SK-N-SH (cell line): ENCODE measurements around the gene SH3BP1. TPM values are rescaled to one million over a fixed set of nuclear protein-coding genes. Genes with fewer than 3 reads are reported as not detected.

ENCODE experiments used
- CTCF ChIA-PET: fragments of 300-600, 350-600 bp; formaldehyde crosslinking; extraction: SDS; loops from one replicate; lab custom pipeline; 2021; lab: Yijun Ruan, JAX
- POLR2A ChIA-PET: fragments of 350-600 bp; sonication (Branson Sonifier 250); formaldehyde crosslinking; extraction: SDS; loops from one replicate; lab custom pipeline; 2020; ENCODE audit warnings: antibody characterized with exemption, inconsistent platforms; lab: Yijun Ruan, JAX
- DNase-seq: peaks from one replicate; pipeline ENCODE4 v3.0.0; 2012
- H2AFZ ChIP-seq: fragments of 200-600 bp; sonication (generic); 2 replicates; pipeline ENCODE4 v1.8.1; 2016; ENCODE audit warnings: antibody characterized with exemption, mild to moderate bottlenecking, low read depth
- H3F3A ChIP-seq: fragments of 200-600 bp; sonication (generic); replicated peaks from 2 replicates; pipeline ENCODE3; 2016; ENCODE audit warnings: antibody characterized with exemption, mild to moderate bottlenecking; ENCODE audit not compliant: insufficient read depth
- H3K27ac ChIP-seq, 2 experiments: fragments of 200-500 bp in 1 of 2; fragments of 200-600 bp in 1 of 2; sonication (Bioruptor generic) in 1 of 2; sonication (generic), shearing (Covaris generic) in 1 of 2; 2 replicates each; pipeline versions ENCODE4 v1.5.1 to v1.6.1; 2014 to 2016; ENCODE audit warnings: low read depth in 2 of 2, inconsistent platforms in 1 of 2, low read length in 1 of 2, mild to moderate bottlenecking in 1 of 2, mixed read lengths in 1 of 2
- H3K27me3 ChIP-seq: fragments of 200-600 bp; sonication (generic), shearing (Covaris generic); 2 replicates; pipeline ENCODE4 v1.6.1; 2016; ENCODE audit warnings: mixed run types; ENCODE audit not compliant: insufficient read depth
- H3K36me3 ChIP-seq, 2 experiments: fragments of 200-500 bp in 1 of 2; fragments of 200-600 bp in 1 of 2; sonication (Bioruptor generic) in 1 of 2; sonication (generic) in 1 of 2; replicated peaks in 1 of 2; 2 replicates each; pipeline versions ENCODE3 to v1.5.1; 2014 to 2016; ENCODE audit warnings: low read length in 1 of 2, mild to moderate bottlenecking in 1 of 2; ENCODE audit not compliant: insufficient read depth in 2 of 2, control insufficient read depth in 1 of 2
- H3K4me1 ChIP-seq, 2 experiments: fragments of 200-500 bp in 1 of 2; fragments of 200-600 bp in 1 of 2; sonication (Bioruptor generic) in 1 of 2; sonication (generic), shearing (Covaris generic) in 1 of 2; 2 replicates each; pipeline versions ENCODE4 v1.5.1 to v1.6.1; 2014 to 2016; ENCODE audit warnings: low read depth in 1 of 2, low read length in 1 of 2, mixed run types in 1 of 2; ENCODE audit not compliant: insufficient read depth in 2 of 2, control insufficient read depth in 1 of 2
- H3K4me2 ChIP-seq: fragments of 200-600 bp; sonication (generic), shearing (Covaris generic); 2 replicates; pipeline ENCODE4 v1.6.1; 2017; ENCODE audit warnings: mixed run types
- H3K4me3 ChIP-seq, 2 experiments: fragments of 200-500 bp in 1 of 2; fragments of 200-600 bp in 1 of 2; sonication (Bioruptor generic) in 1 of 2; sonication (generic), shearing (Covaris generic) in 1 of 2; 2 replicates each; pipeline versions ENCODE4 v1.5.1 to v1.8.1; 2014 to 2016; ENCODE audit warnings: low read depth in 2 of 2, inconsistent platforms in 1 of 2, low read length in 1 of 2, mild to moderate bottlenecking in 1 of 2, mixed read lengths in 1 of 2, moderate library complexity in 1 of 2
- H3K79me2 ChIP-seq: fragments of 200-600 bp; sonication (generic); 2 replicates; pipeline ENCODE4 v1.8.1; 2017; ENCODE audit warnings: mild to moderate bottlenecking; ENCODE audit not compliant: insufficient read depth
- H3K9ac ChIP-seq: fragments of 200-600 bp; sonication (generic); 2 replicates; pipeline ENCODE4 v1.6.1; 2017; ENCODE audit warnings: mixed run types
- H3K9me2 ChIP-seq: fragments of 200-600 bp; sonication (generic); 2 replicates; pipeline ENCODE4 v1.6.1; 2017; ENCODE audit warnings: mixed run types
- H3K9me3 ChIP-seq: fragments of 200-600 bp; sonication (generic); 2 replicates; pipeline ENCODE4 v1.6.1; 2017; ENCODE audit warnings: mixed run types, mild to moderate bottlenecking, moderate library complexity
- H4K20me1 ChIP-seq: fragments of 200-600 bp; sonication (generic); 2 replicates; pipeline ENCODE4 v1.6.1; 2017; ENCODE audit warnings: mild to moderate bottlenecking, mixed run types; ENCODE audit not compliant: insufficient read depth
- ELF1 ChIP-seq: IDR thresholded peaks from 2 replicates; pipeline ENCODE4 v1.4.0; 2012
- FOXM1 ChIP-seq: IDR thresholded peaks from 2 replicates; pipeline ENCODE4 v1.4.0; 2012; ENCODE audit warnings: low read depth, mild to moderate bottlenecking
- GATA2 ChIP-seq: sonication (generic); formaldehyde crosslinking; IDR thresholded peaks from 2 replicates; pipeline ENCODE4 v1.5.0; 2020; ENCODE audit warnings: mild to moderate bottlenecking, missing genetic modification reagents
- JUND ChIP-seq: IDR thresholded peaks from 2 replicates; pipeline ENCODE4 v1.4.0; 2012
- RCOR1 ChIP-seq: fragments of 150-350 bp; IDR thresholded peaks from 2 replicates; pipeline ENCODE4 v1.6.1; 2017; ENCODE audit warnings: antibody characterized with exemption, low read length
- REST ChIP-seq: IDR thresholded peaks from 2 replicates; pipeline ENCODE4 v1.6.1; 2012; ENCODE audit warnings: mild to moderate bottlenecking, low read depth, low read length, moderate library complexity
- RXRA ChIP-seq: IDR thresholded peaks from 2 replicates; pipeline ENCODE4 v1.4.0; 2012; ENCODE audit warnings: low read depth, mild to moderate bottlenecking, borderline replicate concordance
- SIN3A ChIP-seq: IDR thresholded peaks from 2 replicates; pipeline ENCODE4 v1.6.1; 2012; ENCODE audit warnings: low read depth, mild to moderate bottlenecking, low read length, moderate library complexity, borderline replicate concordance
- SMC3 ChIP-seq: IDR thresholded peaks from 2 replicates; pipeline ENCODE4 v1.6.1; 2012; ENCODE audit warnings: low read depth, low read length, improper control_type of control experiment
- TCF12 ChIP-seq: IDR thresholded peaks from 2 replicates; pipeline ENCODE4 v1.4.0; 2012
- USF1 ChIP-seq: IDR thresholded peaks from 2 replicates; pipeline ENCODE4 v1.4.0; 2012; ENCODE audit warnings: low read depth, borderline replicate concordance
- WGBS: methylation state at CpG from one replicate; pipeline ENCODE4 v1.1.6; 2017; ENCODE audit warnings: low lambda C conversion rate; 5-methylcytosine and 5-hydroxymethylcytosine counted together
- polyA plus RNA-seq, 3 experiments: library from polyadenylated mRNA; depleted of rRNA; stranded (reverse); fragments of >200 nt; gene quantifications; 2 replicates each; pipeline ENCODE4 v1.2.3, GENCODE V29; 2012

SH3BP1 gene
- polyA plus RNA-seq, 1 of the 3 experiments (the other 2 are of a cell fraction) = 8.9 TPM

GRCh38 chr22:37647928-37648327 lies 8.5 kb downstream of the SH3BP1 start (continued):
- TF ChIP-seq USF1 (no peak), RXRA (no peak), TCF12 (no peak)

DNA sequence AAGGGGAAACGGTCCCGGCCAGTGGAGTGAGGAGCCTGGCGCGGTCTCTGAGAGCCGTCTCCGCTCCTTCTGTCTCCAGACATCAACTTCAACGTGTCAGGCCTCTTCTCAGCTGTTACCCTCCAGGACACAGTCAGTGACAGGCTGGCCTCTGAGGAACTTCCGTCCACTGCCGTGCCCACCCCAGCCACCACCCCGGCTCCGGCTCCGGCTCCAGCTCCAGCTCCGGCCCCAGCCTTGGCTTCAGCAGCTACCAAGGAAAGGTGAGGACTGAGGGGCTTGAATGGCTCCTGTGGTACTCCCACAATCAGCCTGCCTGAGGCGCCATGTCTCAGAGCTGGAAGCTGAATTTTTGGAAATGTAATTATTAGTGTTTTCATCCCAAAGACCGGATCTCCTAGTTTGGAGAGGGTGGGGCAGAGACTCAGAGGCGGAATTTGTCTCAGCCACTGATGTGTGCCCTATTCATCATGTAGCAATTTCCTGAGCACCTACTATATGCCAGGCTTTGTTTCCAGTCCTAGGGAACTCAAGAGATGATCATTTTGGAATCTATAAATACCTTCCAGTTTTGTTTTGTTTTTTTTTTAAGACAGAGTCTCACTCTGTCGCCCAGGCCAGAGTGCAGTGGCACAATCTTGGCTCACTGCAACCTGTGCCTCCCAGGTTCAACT lies 11.1 kb downstream of the SH3BP1 start:
- no peaks in the 10 kb centered on the region for H3K9me3 ChIP-seq
- H3K4me2 ChIP-seq = no peak overlapping the region
- CTCF ChIA-PET = interaction anchor here (34.3 to 44.3 kb wide), 2 partner anchors 17 to 19 kb away, joined by 898 read pairs; partner anchors contain the start of genes LGALS1, NOL12, PDXP and SH3BP1
- no peaks in the 10 kb centered on the region for H3K9me2 ChIP-seq
- H2AFZ ChIP-seq = no peak overlapping the region
- WGBS = 96% methylated on average over 16 of the region's 17 CpGs
- H3K36me3 ChIP-seq = peaks cover 3 to 12% of the 10 kb centered on the region in 2 experiments
- POLR2A ChIA-PET = no interaction called here
- H3K27ac ChIP-seq = no peak overlapping the region
- H3K4me1 ChIP-seq = no peaks in the 10 kb centered on the region
- H3K79me2 ChIP-seq = no peaks in the 10 kb centered on the region
- H3K9ac ChIP-seq = no peak overlapping the region
- TF ChIP-seq JUND (no peak), ELF1 (no peak), GATA2 (CRISPR knock-in tag) (no peak), RCOR1 (no peak), FOXM1 (no peak), SMC3 (no peak), RXRA (no peak), REST (no peak), SIN3A (no peak), USF1 (no peak)
- no peak overlapping the region for H3K4me3 ChIP-seq
- no peaks in the 10 kb centered on the region for H4K20me1 ChIP-seq
- DNase-seq = no peak
- no peaks in the 10 kb centered on the region for H3K27me3 ChIP-seq
- no peaks in the 10 kb centered on the region for H3F3A ChIP-seq
